Measurements from ENCODE around the gene ESR1.
"Not testable (repeated sequence)": the region's sequence is repeated elsewhere in the genome, so short reads cannot be mapped to it uniquely, and the experiment has no call there.

The ESR1 gene

GRCh38 chr6:152050451-152051195 is 243.1 kb downstream of the ESR1 start:
- DNase-seq (ENCODE audit: low read depth in 2 of 2, low spot score in 1 of 2): no peak

- no peak for DNase-seq (ENCODE audit: low read depth in 2 of 2, low spot score in 1 of 2)
These were observed 244.6 kb downstream of the ESR1 start for GRCh38 chr6:152052061-152052460.

GRCh38 chr6:152053332-152053731 is 245.8 kb downstream of the ESR1 start:
- DNase-seq (ENCODE audit: low read depth in 2 of 2, low spot score in 1 of 2): no peak

- no peak for DNase-seq (ENCODE audit: low read depth in 2 of 2, low spot score in 1 of 2)
These were observed 247.0 kb downstream of the ESR1 start for GRCh38 chr6:152054441-152054840.

- DNase-seq (ENCODE audit: low read depth in 2 of 2, low spot score in 1 of 2): no peak
These were observed 248.0 kb downstream of the ESR1 start for GRCh38 chr6:152055517-152055916.

GRCh38 chr6:152057832-152058498 is 250.5 kb downstream of the ESR1 start:
- no peak for DNase-seq (ENCODE audit: low read depth in 2 of 2, low spot score in 1 of 2)

GRCh38 chr6:152059909-152060308 is 252.4 kb downstream of the ESR1 start:
- DNase-seq (ENCODE audit: low read depth in 2 of 2, low spot score in 1 of 2): no peak

GRCh38 chr6:152062476-152062875 is 255.0 kb downstream of the ESR1 start:
- no peak for DNase-seq (ENCODE audit: low read depth in 2 of 2, low spot score in 1 of 2)

- DNase-seq (ENCODE audit: low read depth in 2 of 2, low spot score in 1 of 2): no peak
These were observed 255.9 kb downstream of the ESR1 start for GRCh38 chr6:152063170-152063921.

- DNase-seq (ENCODE audit: low read depth in 2 of 2, low spot score in 1 of 2): no peak
These were observed 261.3 kb downstream of the ESR1 start for GRCh38 chr6:152068622-152069261.

- DNase-seq (ENCODE audit: low read depth in 2 of 2, low spot score in 1 of 2): no peak
These were observed 263.1 kb downstream of the ESR1 start for GRCh38 chr6:152070556-152070955.

GRCh38 chr6:152071318-152071717 is 263.8 kb downstream of the ESR1 start:
- DNase-seq (ENCODE audit: low read depth in 2 of 2, low spot score in 1 of 2): no peak

- no peak for DNase-seq (ENCODE audit: low read depth in 2 of 2, low spot score in 1 of 2)
These were observed 264.4 kb downstream of the ESR1 start for GRCh38 chr6:152071843-152072242.

GRCh38 chr6:152076242-152076641 is 268.8 kb downstream of the ESR1 start:
- not testable (repeated sequence) for DNase-seq (ENCODE audit: low read depth in 2 of 2, low spot score in 1 of 2)

GRCh38 chr6:152078001-152078400 is 270.5 kb downstream of the ESR1 start:
- DNase-seq (ENCODE audit: low read depth in 2 of 2, low spot score in 1 of 2): no peak

- DNase-seq (ENCODE audit: low read depth in 2 of 2, low spot score in 1 of 2): no peak
These were observed 271.3 kb downstream of the ESR1 start for GRCh38 chr6:152078804-152079203.

GRCh38 chr6:152085451-152085921 is 278.0 kb downstream of the ESR1 start:
- no peak for DNase-seq (ENCODE audit: low read depth in 2 of 2, low spot score in 1 of 2)

GRCh38 chr6:152086223-152086873 is 278.9 kb downstream of the ESR1 start:
- no peak for DNase-seq (ENCODE audit: low read depth in 2 of 2, low spot score in 1 of 2)

GRCh38 chr6:152087096-152087495 is 279.6 kb downstream of the ESR1 start:
- no peak for DNase-seq (ENCODE audit: low read depth in 2 of 2, low spot score in 1 of 2)

- DNase-seq (ENCODE audit: low read depth in 2 of 2, low spot score in 1 of 2): no peak
These were observed 280.2 kb downstream of the ESR1 start for GRCh38 chr6:152087701-152088100.

- no peak for DNase-seq (ENCODE audit: low read depth in 2 of 2, low spot score in 1 of 2)
These were observed 282.5 kb downstream of the ESR1 start for GRCh38 chr6:152089992-152090391.
